ENCODE results near the gene CXCR2.
"Not testable (repeated sequence)": the region's sequence is repeated elsewhere in the genome, so short reads cannot be mapped to it uniquely, and the experiment has no call there.

Gene CXCR2

DNA sequence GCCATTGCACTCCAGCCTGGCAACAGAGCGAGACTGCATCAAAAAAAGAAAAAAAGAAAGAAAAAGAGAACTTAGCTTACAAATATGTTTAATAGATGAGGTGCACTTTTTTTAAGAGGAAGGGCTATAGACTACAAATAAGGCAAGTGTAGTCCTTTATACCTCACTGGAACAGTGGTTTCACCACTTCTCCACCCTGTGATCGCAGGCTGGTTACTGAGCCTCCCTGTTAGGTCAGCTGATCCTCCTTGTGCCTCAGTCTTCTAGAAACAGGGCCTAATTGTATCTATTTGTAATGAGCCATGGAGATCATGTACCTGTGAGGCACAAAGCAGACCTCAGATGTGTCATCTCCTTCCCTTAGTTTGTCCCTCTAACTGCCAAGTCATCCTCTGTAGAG, 4.5 kb downstream of the CXCR2 start:
- DNase-seq (ENCODE audit: low read depth in 2 of 2): no peak

DNA sequence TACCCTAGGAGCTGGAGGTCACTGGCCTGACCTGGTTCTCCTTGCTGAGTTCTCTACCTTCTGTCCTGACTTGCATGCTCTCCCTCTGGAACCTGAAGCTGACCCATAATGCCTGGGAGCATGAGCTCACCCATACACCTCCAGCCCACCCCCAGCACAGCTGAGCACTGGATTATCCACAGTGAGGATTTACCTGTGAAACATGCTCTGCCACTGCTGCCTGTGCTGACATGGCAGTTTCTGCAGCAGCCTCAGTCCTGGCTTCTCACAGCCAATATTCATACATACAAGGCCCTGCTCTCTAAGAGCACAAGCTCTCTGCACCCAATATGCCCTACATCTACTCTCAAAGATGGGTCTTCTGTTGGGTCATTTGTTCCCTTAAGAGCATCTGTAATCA, 5.0 kb downstream of the CXCR2 start:
- no peak for DNase-seq (ENCODE audit: low read depth in 2 of 2)

DNA sequence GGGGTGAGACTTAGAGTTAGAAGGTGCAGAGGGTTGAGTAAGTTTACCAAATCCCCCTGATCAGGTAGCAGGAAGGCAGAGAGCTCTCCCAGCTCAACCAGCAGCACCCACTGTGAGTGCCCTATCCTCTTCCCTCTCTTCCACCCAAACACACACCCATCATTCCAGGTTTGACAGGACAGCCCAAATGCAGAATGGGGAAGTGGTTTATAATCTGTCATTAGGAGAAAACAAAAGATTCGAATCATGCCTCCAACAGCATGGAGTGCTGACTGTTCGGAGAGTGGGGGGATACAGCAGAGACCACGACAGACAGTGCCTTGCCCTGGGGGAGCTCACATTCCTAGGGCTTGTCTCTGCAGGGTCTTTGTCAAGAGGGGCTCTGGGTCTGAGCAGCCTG, 11.7 kb downstream of the CXCR2 start:
- DNase-seq (ENCODE audit: low read depth in 2 of 2): no peak

DNA sequence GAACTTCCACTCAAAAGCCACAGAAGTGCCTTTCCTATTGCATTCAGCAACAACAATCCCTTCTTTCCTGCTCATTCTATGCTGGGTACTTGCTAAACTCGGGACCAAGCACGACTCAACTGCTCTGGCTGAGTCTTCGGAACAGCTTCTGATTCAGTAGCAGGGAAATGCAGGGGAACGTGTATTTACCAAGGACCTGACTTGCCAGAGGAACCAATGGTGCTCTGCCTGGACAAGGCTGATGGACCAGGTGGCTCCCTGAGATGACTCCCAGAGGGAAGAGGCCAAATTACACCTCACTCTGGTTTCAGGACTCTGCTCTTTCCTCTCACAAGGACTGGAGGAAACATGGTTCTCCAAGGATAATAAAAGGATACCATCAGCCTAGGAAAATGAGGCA, 12.2 kb downstream of the CXCR2 start:
- DNase-seq (ENCODE audit: low read depth in 2 of 2): no peak

DNA sequence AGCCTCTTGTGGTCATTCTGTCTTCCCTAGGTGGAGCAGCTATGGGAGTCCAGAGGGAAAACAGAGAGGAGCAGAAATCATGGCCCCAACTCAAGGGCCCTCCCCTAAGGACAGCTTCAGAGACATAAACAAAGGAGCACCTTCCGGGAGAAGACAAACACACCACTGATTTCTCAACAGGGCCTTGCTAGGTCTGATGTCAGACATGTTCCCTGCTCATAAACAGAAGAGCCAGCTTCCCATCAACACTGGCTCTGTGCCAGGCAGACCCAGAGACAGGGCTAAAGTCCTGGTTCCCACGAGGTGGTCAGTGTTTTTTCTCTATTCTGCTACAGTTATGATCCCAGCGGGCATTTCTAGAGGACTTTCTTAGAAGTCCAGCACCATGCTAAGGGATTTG, 19.3 kb downstream of the CXCR2 start:
- no peak for DNase-seq (ENCODE audit: low read depth in 2 of 2)

DNA sequence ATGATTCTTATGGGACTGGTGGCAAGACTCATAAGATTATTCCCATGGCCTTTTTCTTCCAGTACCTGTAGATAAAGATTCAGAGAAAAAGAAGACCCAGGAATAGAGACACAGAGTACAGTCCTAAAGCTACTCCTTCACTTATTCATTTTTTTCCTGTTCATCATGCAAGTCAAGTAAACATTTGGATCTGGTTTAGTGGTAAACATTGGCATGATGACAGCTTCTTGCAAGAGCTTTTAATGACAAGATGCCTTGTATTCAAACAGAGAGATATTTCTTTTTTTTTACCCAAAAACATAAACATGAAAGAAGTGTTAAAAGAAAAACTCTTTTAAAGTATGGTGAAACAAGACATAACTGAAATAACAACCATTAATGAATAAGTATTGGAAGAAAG, 20.2 kb downstream of the CXCR2 start:
- no peak for DNase-seq (ENCODE audit: low read depth in 2 of 2)

DNA sequence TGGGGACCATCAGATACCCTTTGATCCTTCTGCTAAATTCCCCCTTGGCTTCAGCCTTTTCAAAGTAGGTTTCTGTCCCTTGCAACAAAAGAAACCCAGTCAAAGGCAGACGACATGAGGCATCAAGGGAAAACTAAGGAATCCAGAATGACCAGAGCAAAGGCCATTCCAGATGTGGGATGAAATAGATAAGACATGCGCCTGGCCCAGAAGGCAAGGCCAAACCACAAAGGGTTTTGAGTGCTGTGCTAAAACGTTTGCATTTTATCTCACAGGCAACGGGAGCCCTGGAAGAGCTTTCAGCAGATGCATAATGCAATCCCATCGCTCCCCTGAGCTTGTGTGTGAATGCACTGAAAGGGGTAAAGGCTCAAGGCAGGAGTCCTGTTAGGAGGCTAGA, 23.3 kb downstream of the CXCR2 start:
- DNase-seq (ENCODE audit: low read depth in 2 of 2): no peak

DNA sequence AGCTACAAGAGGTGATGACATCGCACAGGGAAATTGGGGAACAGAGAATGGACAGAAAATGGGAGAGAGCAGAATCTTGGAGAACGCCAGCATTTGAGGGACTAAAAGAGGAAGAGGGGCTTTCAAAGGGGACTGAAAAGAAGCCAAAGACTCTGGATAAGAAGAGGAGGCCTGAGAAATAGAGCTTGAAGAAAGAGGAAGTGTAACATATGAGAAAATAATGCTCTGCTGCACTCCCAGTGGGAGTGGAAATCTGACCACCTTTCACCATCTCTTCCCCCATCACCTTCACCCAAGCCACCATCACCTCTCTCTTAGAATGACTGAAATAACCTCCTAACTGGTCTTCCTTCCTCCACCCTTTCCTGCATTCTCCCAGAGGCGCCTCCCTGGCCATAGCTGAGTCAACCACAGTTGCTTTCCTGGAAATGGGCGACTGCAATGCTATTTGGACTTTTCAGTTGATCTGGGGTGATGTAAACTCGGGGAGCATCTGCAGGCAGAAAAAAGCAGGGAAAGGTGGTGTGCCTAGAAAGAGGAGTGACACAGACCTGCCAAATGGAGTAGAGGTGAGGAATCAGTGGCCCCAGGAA, 24.1 kb downstream of the CXCR2 start:
- no peak for DNase-seq (ENCODE audit: low read depth in 2 of 2)

DNA sequence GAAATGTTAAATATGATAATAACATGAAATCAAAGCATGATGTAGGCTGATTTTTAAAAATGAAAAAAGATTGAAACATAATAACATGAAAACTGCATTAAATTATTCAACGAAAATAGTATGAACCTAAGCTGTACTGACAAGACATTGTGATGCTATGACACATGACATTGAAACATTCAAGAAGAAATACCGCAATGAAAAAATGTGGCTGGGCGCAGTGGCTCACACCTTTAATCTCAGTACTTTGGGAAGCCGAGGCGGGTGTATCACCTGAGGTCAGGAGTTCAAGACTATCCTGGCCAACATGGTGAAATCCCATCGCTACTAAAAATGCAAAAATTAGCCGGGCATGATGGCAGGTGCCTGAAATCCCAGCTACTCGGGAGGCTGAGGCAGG, 26.3 kb downstream of the CXCR2 start:
- no peak for DNase-seq (ENCODE audit: low read depth in 2 of 2)

DNA sequence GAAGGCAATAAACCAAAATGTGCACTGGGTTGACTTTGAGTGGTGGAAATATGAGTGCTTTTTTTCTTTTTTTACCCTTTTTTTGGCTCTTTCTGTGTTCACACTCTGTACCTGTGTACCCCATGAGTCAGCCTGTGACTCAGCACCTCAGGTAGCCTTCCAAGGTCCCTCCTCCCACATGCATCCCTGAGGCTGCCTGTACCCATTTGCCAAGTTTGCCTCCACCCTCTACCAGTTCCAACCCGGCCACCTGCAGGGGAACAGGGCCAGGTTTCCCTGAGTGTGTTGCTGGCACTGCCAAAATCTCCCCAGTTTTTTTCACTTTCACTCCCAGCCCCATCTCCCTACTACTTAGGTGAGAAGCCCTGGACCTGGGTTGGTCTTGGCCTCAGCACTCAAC, 26.9 kb downstream of the CXCR2 start:
- DNase-seq (ENCODE audit: low read depth in 2 of 2): no peak

DNA sequence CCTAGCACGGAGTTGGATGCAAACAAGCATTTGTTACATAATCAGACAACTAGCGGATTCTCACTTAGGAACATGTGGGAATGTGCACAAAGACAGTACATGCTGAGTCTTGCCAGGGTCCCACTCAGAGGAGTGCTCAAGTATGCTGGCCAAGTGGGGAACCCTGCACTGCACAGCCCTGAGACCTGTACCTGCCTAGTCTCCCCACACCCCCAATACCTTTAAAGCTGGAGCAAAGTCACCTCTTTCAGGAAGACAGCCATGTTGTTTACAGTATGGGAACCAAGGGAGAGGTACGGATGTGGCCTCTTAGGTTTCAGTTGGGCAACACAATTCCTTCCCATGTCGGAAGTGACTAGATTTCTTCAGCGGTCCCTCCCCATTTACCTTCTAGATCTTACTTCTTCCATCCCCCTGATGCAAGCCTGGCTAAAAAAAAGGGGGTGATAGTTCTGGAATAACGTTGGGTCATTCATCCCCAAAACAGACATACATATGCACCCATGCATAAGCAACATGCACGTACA, 30.2 kb downstream of the CXCR2 start:
- no peak for DNase-seq (ENCODE audit: low read depth in 2 of 2)

DNA sequence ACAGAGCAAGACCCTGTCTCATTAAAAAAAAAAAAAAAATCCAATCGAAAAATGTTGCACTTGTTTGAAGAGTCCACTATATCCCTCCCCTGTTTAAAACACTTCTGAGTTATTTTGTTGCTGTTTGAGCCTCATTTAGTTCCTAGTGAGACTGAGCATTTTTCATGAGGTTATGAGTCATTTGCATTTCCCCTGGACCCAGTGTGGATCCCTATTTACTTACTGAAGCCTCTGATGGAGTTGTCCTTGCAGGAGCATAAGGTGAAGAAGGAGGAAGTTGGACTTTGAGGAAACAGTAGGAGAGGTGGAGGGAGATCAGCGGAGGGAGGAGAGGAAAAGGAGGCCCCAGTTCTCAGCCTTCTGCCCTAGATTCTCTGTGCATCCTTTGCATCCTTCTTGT, 35.8 kb downstream of the CXCR2 start:
- DNase-seq (ENCODE audit: low read depth in 2 of 2): no peak

DNA sequence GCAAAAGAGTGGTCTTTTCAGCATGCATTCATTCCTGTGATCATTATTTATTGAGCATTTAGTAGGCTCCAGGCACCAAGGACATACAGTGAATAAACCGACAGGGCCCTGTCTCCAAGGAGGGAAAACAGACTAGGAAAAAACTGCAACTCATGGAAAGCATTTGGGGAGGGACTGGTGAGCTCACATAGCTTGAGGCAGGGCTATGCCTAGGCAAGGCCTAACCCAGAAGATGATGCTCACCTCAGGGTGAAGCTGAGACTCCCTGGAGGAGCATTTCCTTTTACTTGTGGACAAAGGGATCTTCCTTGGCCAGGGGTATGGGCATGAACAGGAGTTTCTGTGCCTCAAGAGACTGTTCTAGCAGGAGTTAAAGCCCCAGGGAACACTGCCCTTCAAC, 37.0 kb downstream of the CXCR2 start:
- no peak for DNase-seq (ENCODE audit: low read depth in 2 of 2)

DNA sequence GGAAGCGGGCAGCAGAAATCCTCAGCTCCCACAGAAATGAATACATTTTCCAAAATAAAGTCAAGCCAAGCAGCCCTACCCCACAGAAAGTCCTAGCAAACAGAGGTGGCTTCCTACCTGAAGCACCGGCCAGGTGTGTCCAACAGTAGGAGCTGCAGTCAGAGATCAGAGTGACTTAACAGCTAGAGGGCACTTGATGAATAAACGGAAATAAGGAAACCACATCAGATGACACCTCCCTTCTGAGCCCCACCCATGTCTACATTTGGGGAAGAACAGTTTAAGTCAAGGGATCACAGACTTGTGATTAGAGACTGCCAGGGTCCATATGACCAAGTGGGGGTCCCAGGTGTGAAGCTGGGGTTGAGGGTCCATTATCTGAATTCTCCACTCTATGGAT, 41.0 kb downstream of the CXCR2 start, which contains the start of gene CXCR1:
Gene CXCR1 (minus strand): TSS at position 172 of the 400 bp plus-strand sequence. CDS start 1,751 bp downstream, outside the sequence.
- DNase-seq (ENCODE audit: low read depth in 2 of 2): peak in 1 of 2 experiments; percentile 2

DNA sequence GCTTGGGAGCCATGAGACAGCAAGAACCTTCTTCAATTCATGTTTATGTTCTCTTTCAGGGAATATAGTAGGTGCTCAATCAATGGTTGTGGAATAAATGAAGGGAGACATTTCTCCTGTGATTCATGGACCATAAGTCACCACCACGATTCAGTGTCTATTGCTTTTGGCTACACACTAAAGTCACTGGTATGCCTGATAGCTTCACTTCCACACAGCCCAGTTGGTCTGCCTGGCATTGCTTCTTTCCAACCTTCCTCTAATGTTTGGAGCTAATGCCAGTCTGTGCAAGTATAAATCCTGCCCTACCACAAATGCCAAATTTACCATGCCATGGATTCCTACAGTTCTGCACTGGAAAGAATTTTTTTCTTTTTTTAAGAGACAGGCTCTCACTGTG, 42.2 kb downstream of the CXCR2 start:
- no peak for DNase-seq (ENCODE audit: low read depth in 2 of 2)

DNA sequence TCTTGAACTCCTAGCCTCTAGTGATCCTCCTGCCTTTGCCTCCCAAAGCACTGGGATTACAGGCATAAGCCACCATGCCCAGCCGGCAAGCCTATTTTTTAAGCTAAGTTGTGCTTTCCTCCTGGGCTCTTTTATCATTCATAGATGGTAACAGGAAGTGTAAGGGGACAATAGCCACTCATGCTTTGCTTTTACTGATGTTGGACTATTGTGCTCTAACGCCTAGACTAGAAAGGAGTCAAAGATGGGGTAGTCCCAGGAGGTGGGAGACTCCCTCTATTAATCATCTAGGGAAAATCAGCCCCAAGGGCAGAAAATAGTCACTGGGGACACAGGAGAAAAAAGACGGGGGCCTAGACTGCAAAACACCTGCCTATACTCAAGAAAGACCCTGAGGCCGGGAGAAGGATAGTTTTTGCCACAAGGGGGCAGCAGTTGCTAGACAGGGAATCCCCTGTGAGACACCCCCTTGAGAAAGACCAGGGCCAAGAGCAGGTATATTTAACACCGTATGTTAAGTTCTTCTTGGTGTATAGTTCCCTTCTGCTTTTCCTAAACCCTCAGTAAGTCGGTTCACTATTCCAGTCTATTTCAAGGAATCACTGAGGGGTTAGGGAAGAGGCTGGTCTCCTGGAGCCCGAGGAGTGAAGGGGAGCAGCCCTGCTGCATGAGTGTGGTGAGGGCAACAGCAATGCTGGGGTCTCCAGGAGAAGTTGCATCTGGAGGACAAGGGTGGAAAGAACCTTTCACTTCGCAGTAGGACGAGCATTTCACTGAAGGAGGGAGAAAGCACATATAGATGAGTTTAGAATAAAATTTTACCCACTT, 43.0 kb downstream of the CXCR2 start:
- peak; percentile 28 to 68 for DNase-seq (ENCODE audit: low read depth in 2 of 2)

DNA sequence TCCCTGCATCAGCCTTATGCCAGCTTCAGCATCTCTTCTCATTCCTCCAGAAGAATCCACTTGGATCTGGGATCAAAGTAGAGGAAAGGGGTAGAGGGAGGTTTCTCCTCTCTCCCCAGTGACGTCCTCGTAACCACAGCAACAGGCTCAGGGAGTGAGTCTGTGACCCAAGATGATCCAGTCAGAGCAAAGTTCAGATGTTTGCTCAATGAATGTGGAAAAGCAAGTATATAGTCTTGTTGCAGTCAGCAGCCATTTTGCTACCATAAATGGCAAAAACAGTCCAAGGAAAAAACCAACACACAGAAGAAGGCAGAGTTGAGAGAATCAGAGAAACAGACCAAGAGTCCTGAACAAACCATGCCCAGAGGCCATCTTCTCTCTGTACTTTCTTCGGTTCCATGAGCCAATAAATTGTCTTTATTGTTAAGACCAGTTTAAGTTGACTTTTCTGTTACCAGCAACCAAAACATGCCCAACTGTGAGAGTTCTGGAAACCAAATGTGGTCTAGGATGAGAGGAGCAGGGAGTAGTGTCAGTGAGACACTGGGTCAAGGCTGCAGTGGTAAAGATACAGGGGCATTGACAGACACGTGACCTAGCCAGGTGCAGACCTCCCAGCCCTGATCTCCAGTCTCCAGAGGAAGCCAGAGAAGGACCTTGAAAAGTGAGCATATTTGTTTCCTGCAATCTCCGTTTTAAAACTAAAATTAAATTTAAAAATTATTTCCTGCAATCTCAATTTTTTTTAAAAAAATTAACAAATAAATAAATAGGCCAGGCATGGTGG, 44.1 kb downstream of the CXCR2 start:
- no peak for DNase-seq (ENCODE audit: low read depth in 2 of 2)

DNA sequence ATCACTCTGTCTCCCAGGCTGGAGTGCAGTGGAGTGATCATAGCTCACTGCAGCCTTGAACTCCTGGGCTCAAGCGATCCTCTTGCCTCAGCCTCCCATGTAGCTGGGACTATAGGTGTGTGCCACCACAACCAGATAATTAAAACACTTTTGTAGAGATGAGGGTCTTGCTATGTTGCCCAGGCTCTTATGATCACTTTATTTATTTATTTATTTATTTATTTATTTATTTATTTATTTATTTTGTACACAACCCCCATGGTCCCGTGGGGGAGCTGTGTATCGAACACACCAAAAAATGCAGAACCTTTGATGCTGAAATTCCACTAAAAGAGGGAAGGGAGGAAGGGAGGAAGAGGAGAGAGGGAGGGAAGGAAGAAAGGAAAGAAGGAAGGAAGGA, 45.9 kb downstream of the CXCR2 start:
- DNase-seq (ENCODE audit: low read depth in 2 of 2): not testable (repeated sequence)

DNA sequence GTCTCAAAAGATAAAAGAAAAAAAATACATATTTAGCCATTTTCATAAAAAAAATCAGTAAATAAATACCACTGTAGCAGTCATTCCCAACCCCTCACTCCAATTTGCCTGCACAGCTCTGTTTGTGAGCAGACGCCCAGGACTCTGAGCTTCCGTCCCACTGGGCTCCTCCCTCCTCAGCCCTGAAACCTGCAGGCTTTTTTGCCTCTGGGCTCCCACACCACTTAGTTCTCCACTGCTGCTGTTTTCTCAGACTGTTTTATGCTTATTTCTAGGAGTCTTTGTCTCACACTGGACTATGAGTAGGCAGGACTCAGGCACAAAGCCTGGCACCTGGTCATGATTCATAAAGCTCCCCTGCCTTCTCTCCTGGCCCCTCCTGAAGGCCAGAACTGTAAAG, 47.0 kb downstream of the CXCR2 start:
- no peak for DNase-seq (ENCODE audit: low read depth in 2 of 2)

DNA sequence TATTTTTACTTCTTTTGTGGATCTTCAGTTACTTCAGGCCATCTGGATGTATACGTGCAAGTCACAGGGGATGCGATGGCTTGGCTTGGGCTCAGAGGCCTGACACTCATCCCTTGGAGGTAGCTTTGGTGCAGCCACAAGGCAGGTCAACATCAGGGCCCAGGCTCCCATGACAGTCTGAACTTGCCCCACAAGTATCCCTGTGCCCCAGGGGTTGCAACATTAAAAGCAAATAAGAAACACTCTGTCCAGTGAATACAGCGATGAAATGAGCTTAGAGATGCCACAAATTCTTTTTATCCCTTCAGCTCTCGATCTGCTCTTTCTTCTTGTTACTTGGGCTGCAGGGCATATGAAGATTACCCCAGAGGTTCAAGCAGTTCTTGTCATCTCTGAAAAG, 54.0 kb downstream of the CXCR2 start:
- DNase-seq (ENCODE audit: low read depth in 2 of 2): no peak

DNA sequence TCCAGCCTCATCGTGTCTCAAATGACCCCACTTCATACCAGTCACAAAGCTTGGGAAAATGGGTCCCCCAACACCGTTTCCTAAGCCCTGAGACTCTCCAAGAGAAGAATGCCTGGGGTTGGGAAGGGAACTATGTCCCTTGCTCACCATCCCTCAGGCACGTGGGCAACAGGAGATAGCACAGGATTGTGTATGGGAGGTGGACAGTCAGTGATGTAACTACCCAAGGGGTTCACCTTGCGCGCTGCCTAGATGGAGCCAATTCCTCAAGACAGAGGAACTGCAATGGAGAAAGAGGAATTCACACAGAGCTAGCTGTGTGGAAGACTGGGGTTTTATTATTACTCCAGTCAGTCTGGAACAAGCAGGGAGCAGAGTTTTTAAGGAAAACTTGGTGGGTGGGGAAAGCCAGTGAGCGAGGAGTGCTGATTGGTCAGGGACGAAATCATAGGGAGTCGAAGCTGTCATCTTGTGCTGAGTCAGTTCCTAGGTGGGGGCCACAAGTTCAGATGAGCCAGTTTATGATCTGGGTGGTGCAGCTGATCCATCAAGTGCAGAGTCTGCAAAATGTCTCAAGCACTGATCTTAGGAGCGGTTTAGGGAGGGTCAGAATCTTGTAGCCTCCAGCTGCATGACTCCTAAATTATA, 54.8 kb downstream of the CXCR2 start:
- no peak for DNase-seq (ENCODE audit: low read depth in 2 of 2)

DNA sequence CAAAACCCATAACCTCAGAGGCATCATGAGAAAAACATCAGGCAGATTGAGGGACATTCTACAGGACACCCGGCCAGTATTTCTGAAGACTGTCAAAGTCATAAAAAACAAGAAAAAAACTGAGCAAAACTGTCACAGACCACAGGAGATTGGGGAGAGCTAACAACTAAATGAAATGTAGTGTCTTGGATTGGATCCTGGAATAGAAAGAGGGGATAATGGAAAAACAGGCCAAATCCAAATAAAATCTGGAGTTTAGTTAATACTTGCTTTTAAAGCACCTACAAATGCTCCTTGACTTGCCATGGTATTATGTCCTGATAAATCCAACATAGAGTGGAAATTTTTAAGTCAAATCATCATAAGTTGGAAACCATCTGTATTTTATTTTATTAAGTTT, 58.5 kb downstream of the CXCR2 start:
- DNase-seq (ENCODE audit: low read depth in 2 of 2): no peak

Data from stimulated activated CD4-positive, alpha-beta T cell treated with anti-CD3 and anti-CD28 coated beads, Interleukin-12 subunit alpha, Interleukin-12 subunit beta, amount 100 ng/mL, for 24 hours (primary cell).